Measurements from ENCODE around the gene DOCK2. TPM values are rescaled to one million over a fixed set of nuclear protein-coding genes. Genes with fewer than 3 reads are reported as not detected.

Gene DOCK2
- total and polyA plus RNA-seq, 2 of the 8 experiments (the other 6 are each of a cell fraction or from before 2014, with no cell fraction given): 3.9 to 5.7 TPM

- Histone ChIP-seq H3K4me2 (ENCODE audit: insufficient read depth in 1 of 2, low read depth in 2 of 2, low read length in 2 of 2) (no peak overlapping the region), H3K14ac (ENCODE audit: insufficient read length) (no peak overlapping the region), H3K23me2 (ENCODE audit: low read depth, low read length) (no peaks in the 10 kb centered on the region), H3K4ac (replicated peaks; ENCODE audit: insufficient read length, low read depth, low read length) (no peak overlapping the region), H2AFZ (ENCODE audit: low read length) (no peak overlapping the region), H4K91ac (replicated peaks; ENCODE audit: insufficient read length, low read length) (no peak overlapping the region), H3K4me1 (replicated peaks in 1 of 4; ENCODE audit: control insufficient read depth in 3 of 4, insufficient read depth in 4 of 4, low read length in 3 of 4) (no peaks in the 10 kb centered on the region), H3K79me1 (ENCODE audit: low read depth, low read length) (no peaks in the 10 kb centered on the region), H2BK20ac (ENCODE audit: low read length) (no peak overlapping the region), H2BK12ac (ENCODE audit: low read depth, low read length) (no peak overlapping the region), H3K79me2 (ENCODE audit: control insufficient read depth in 1 of 2, insufficient read depth in 2 of 2, low read length in 2 of 2) (no peaks in the 10 kb centered on the region), H3K23ac (ENCODE audit: insufficient read length) (no peak overlapping the region), H2BK5ac (ENCODE audit: low read depth, low read length) (no peak overlapping the region), H4K20me1 (replicated peaks in 1 of 2; ENCODE audit: control insufficient read depth in 1 of 2, insufficient read depth in 2 of 2, low read length in 2 of 2) (peaks cover 0 to 3% of the 10 kb centered on the region in 2 experiments), H2BK120ac (replicated peaks; ENCODE audit: low read depth, low read length) (no peak overlapping the region), H4K5ac (ENCODE audit: insufficient read length, low read depth, low read length) (no peak overlapping the region), H3K27ac (ENCODE audit: low read depth, low read length) (no peak overlapping the region), H3K9me3 (ENCODE audit: insufficient read depth in 2 of 2, low read depth in 1 of 2, low read length in 1 of 2) (no peaks in the 10 kb centered on the region), H3K4me3 (ENCODE audit: extremely low read depth in 1 of 4, insufficient read depth in 2 of 4, low read depth in 3 of 4, low read length in 4 of 4) (no peak overlapping the region), H3K36me3 (ENCODE audit: control insufficient read depth in 2 of 4, insufficient read depth in 4 of 4, low read length in 3 of 4) (no peaks in the 10 kb centered on the region), H3K18ac (ENCODE audit: extremely low read depth, low read length) (no peak overlapping the region), H3K27me3 (replicated peaks in 1 of 4; ENCODE audit: control insufficient read depth in 3 of 4, extremely low read depth in 1 of 4, insufficient read depth in 3 of 4, low read length in 3 of 4) (no peaks in the 10 kb centered on the region; a peak in 1 of 7 replicates), H4K8ac (ENCODE audit: extremely low read depth, insufficient read depth, low read length) (no peak overlapping the region), H2AK5ac (ENCODE audit: low read depth, low read length) (no peak overlapping the region), H3K9ac (replicated peaks in 1 of 4; ENCODE audit: extremely low read depth in 1 of 4, low read depth in 3 of 4, low read length in 3 of 4) (no peak overlapping the region), H3K56ac (replicated peaks; ENCODE audit: insufficient read length, low read depth, low read length) (no peak overlapping the region), H2BK15ac (ENCODE audit: low read length) (no peak overlapping the region)
- TF ChIP-seq HDAC6 (IDR thresholded peaks at IDR 0.05; ENCODE audit: low read depth, low read length) (no peak), GABPA (IDR thresholded peaks at IDR 0.05; ENCODE audit: borderline replicate concordance, insufficient read depth, low read length) (no peak), KDM1A (IDR thresholded peaks at IDR 0.05; ENCODE audit: borderline replicate concordance, low read length) (no peak), ZNF274 (IDR thresholded peaks at IDR 0.05; ENCODE audit: borderline replicate concordance, extremely low read depth, low read length) (no peak)
- ChIA-PET POLR2A (ENCODE audit: partially characterized antibody) (no interaction called here), CTCF (ENCODE audit: partially characterized antibody) (no interaction called here)
- 87% methylated on average over 1 of the region's 1 CpG; no CpG with 5 or more reads in 1 of the 2 experiments for WGBS, 2 experiments (ENCODE audit: extremely low coverage in 1 of 2, insufficient coverage in 1 of 2, insufficient read length in 1 of 2, insufficient replicate concordance in 2 of 2, low coverage in 1 of 2, low lambda C conversion rate in 2 of 2, missing lambda C conversion rate in 1 of 2)
- DNase-seq (ENCODE audit: low read depth in 1 of 2, low spot score in 2 of 2) (no peak), FAIRE-seq (no peak)
Measured at GRCh38 chr5:169626779-169627178, 10.3 kb upstream of the DOCK2 start.
